ENCODE measurements around the gene SLC24A3.

Gene SLC24A3

GRCh38 chr20:19212469-19212815 is at the start of gene SLC24A3:
TSS of gene SLC24A3 (plus strand) at chr20:19212642.
- H3K9me3 ChIP-seq (ENCODE audit: low read depth, low read length): no peaks in the 10 kb centered on the region
- no peak for DNase-seq (ENCODE audit: low read depth, low spot score)
- no peaks in the 10 kb centered on the region; the same call in 1 of the 2 replicates for H3K36me3 ChIP-seq (ENCODE audit: insufficient read depth, low read length)
- TF ChIP-seq EZH2 (IDR thresholded peaks at IDR 0.05) (no peak), POLR2AphosphoS5 (IDR thresholded peaks at IDR 0.05; ENCODE audit: borderline replicate concordance, low read depth, low read length) (no peak), FOXP2 (optimal IDR thresholded peaks at IDR 0.05; ENCODE audit: control extremely low read depth, extremely low read length, insufficient read depth) (no peak)
- peak within 1 kb of the TSS; percentile 69 for H3K27ac ChIP-seq
- peak within 1 kb of the TSS; percentile 85 for H3K9ac ChIP-seq (ENCODE audit: insufficient read length)
- peak within 1 kb of the TSS; percentile 95 for H3K4me3 ChIP-seq

DNA sequence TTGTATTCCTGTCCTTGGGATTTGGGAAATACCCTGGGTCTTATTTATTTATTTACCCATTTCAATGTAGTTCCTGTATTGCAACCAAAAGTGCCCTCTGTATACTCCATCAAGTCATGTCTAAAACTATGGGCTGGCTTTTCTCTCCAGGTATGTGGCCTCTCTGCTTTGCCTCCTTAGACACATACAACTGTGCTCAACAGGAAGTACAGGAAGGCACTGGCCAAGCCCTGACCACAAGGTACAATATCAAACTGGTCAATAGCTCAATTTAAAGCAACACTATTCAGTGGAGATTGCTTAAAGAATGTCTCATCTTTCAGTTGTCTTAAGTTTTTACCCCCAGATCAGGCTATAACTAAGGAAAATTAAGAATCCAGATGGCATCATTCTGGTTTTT is 42.3 kb upstream of the SLC24A3 start:
- TF ChIP-seq FOXP2 (optimal IDR thresholded peaks at IDR 0.05; ENCODE audit: control extremely low read depth, extremely low read length, insufficient read depth) (no peak), POLR2AphosphoS5 (IDR thresholded peaks at IDR 0.05; ENCODE audit: borderline replicate concordance, low read depth, low read length) (no peak), EZH2 (IDR thresholded peaks at IDR 0.05) (no peak)
- H3K27ac ChIP-seq: no peak overlapping the region

GRCh38 chr20:19172637-19173036 is 39.8 kb upstream of the SLC24A3 start:
- no peak overlapping the region for H3K9ac ChIP-seq (ENCODE audit: insufficient read length)
- DNase-seq (ENCODE audit: low read depth, low spot score): no peak
- no peak overlapping the region for H3K27ac ChIP-seq
- no peak for TF ChIP-seq POLR2AphosphoS5 (IDR thresholded peaks at IDR 0.05; ENCODE audit: borderline replicate concordance, low read depth, low read length)
- no peak for TF ChIP-seq EZH2 (IDR thresholded peaks at IDR 0.05)
- TF ChIP-seq FOXP2 (optimal IDR thresholded peaks at IDR 0.05; ENCODE audit: control extremely low read depth, extremely low read length, insufficient read depth): no peak
- H3K9me3 ChIP-seq (ENCODE audit: low read depth, low read length): no peaks in the 10 kb centered on the region
- no peak overlapping the region for H3K4me3 ChIP-seq
- H3K36me3 ChIP-seq (ENCODE audit: insufficient read depth, low read length): no peaks in the 10 kb centered on the region

More for the DNA sequence above, 42.3 kb upstream of the SLC24A3 start:
- Histone ChIP-seq H3K9me3 (ENCODE audit: low read depth, low read length) (no peaks in the 10 kb centered on the region), H3K36me3 (ENCODE audit: insufficient read depth, low read length) (no peaks in the 10 kb centered on the region), H3K9ac (ENCODE audit: insufficient read length) (no peak overlapping the region), H3K4me3 (no peak overlapping the region)
- DNase-seq (ENCODE audit: low read depth, low spot score): no peak

GRCh38 chr20:19176470-19177052 is 35.9 kb upstream of the SLC24A3 start:
- no peak for TF ChIP-seq POLR2AphosphoS5 (IDR thresholded peaks at IDR 0.05; ENCODE audit: borderline replicate concordance, low read depth, low read length)
- TF ChIP-seq EZH2 (IDR thresholded peaks at IDR 0.05): no peak
- no peak for TF ChIP-seq FOXP2 (optimal IDR thresholded peaks at IDR 0.05; ENCODE audit: control extremely low read depth, extremely low read length, insufficient read depth)
- Histone ChIP-seq H3K9ac (ENCODE audit: insufficient read length) (no peak overlapping the region), H3K4me3 (no peak overlapping the region), H3K9me3 (ENCODE audit: low read depth, low read length) (no peaks in the 10 kb centered on the region), H3K36me3 (ENCODE audit: insufficient read depth, low read length) (no peaks in the 10 kb centered on the region), H3K27ac (no peak overlapping the region)
- DNase-seq (ENCODE audit: low read depth, low spot score): no peak

DNA sequence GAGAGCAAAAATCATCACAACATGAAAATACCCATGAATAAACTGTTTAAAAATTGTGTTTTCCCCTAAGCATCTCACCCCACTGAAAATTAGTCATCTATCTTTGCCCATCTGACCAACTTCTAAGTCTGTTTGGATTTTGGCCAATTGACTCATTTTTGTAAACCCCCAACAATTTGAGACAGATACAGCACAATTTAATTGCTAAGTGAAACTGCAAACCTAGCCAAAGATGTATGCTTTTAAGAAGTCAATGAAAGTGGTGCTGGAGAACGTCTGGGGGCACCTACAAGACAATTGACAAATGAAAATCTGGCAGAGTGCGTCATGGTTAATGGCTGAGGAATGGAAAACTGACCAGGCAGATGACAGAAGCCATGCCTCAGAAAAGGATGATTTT is 30.9 kb upstream of the SLC24A3 start:
- Histone ChIP-seq H3K4me3 (no peak overlapping the region), H3K9ac (ENCODE audit: insufficient read length) (no peak overlapping the region), H3K36me3 (ENCODE audit: insufficient read depth, low read length) (no peaks in the 10 kb centered on the region), H3K27ac (no peak overlapping the region), H3K9me3 (ENCODE audit: low read depth, low read length) (no peaks in the 10 kb centered on the region)
- no peak for DNase-seq (ENCODE audit: low read depth, low spot score)
- no peak for TF ChIP-seq FOXP2 (optimal IDR thresholded peaks at IDR 0.05; ENCODE audit: control extremely low read depth, extremely low read length, insufficient read depth)
- TF ChIP-seq POLR2AphosphoS5 (IDR thresholded peaks at IDR 0.05; ENCODE audit: borderline replicate concordance, low read depth, low read length): no peak
- no peak for TF ChIP-seq EZH2 (IDR thresholded peaks at IDR 0.05)

DNA sequence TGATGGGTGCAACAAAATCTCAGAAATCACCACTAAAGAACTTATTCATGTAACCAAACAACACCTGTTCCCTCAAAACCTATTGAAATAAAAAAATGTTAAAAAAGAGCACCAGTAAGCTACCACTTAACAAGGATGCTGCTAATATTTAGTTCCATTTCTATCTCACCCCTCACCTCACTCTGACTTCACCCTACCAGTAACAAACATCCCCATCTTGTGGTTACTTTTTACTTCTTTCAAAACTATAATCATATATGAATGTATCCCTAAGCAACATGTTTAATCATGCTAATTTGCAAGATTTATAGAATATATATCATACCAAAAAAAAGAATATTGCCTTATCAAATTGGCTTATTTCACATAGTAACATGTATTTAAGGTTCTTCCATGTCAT is 27.4 kb upstream of the SLC24A3 start:
- TF ChIP-seq FOXP2 (optimal IDR thresholded peaks at IDR 0.05; ENCODE audit: control extremely low read depth, extremely low read length, insufficient read depth) (no peak), EZH2 (IDR thresholded peaks at IDR 0.05) (no peak), POLR2AphosphoS5 (IDR thresholded peaks at IDR 0.05; ENCODE audit: borderline replicate concordance, low read depth, low read length) (no peak)
- no peak for DNase-seq (ENCODE audit: low read depth, low spot score)

GRCh38 chr20:19193349-19193748 is 19.1 kb upstream of the SLC24A3 start:
- Histone ChIP-seq H3K36me3 (ENCODE audit: insufficient read depth, low read length) (no peaks in the 10 kb centered on the region), H3K9ac (ENCODE audit: insufficient read length) (no peak overlapping the region), H3K27ac (no peak overlapping the region), H3K4me3 (no peak overlapping the region), H3K9me3 (ENCODE audit: low read depth, low read length) (no peaks in the 10 kb centered on the region)
- no peak for DNase-seq (ENCODE audit: low read depth, low spot score)
- TF ChIP-seq FOXP2 (optimal IDR thresholded peaks at IDR 0.05; ENCODE audit: control extremely low read depth, extremely low read length, insufficient read depth) (no peak), POLR2AphosphoS5 (IDR thresholded peaks at IDR 0.05; ENCODE audit: borderline replicate concordance, low read depth, low read length) (no peak), EZH2 (IDR thresholded peaks at IDR 0.05) (no peak)

More for the DNA sequence above, 27.4 kb upstream of the SLC24A3 start:
- H3K9ac ChIP-seq (ENCODE audit: insufficient read length): no peak overlapping the region
- no peaks in the 10 kb centered on the region for H3K9me3 ChIP-seq (ENCODE audit: low read depth, low read length)
- H3K27ac ChIP-seq: no peak overlapping the region
- no peaks in the 10 kb centered on the region for H3K36me3 ChIP-seq (ENCODE audit: insufficient read depth, low read length)
- no peak overlapping the region for H3K4me3 ChIP-seq

DNA sequence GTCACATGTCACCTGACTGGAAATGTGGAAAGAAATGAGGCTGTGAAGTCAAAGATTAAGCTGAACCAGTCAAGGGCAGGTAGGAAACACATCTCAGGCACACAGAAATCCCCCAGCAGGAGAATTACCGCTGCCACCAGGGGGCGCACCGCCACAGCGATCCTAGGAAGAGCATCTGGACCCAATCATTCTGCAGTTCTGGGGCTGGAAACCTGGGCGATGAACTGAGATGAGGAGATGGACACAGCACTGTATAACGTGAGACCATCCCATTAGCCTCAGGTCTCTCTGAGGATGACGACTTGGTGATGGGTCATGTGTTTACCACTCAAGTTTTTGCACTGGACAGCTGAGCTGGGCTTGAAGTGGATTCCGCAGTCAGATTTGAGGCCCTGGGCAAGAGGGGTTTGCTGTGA is 6.5 kb upstream of the SLC24A3 start:
- Histone ChIP-seq H3K4me3 (no peak overlapping the region), H3K9ac (ENCODE audit: insufficient read length) (no peak overlapping the region)
- no peak for DNase-seq (ENCODE audit: low read depth, low spot score)

GRCh38 chr20:19207541-19207940 is 4.9 kb upstream of the SLC24A3 start:
- H3K27ac ChIP-seq: peak overlapping the region; percentile 59; the same call in 1 of the 2 replicates
- H3K9ac ChIP-seq (ENCODE audit: insufficient read length): no peak overlapping the region
- H3K4me3 ChIP-seq: no peak overlapping the region
- 0 out of 2 replicates have a peak, but pooled peaks cover 3% of the 10 kb centered on the region for H3K9me3 ChIP-seq (ENCODE audit: low read depth, low read length)
- no peak for DNase-seq (ENCODE audit: low read depth, low spot score)
- no peaks in the 10 kb centered on the region for H3K36me3 ChIP-seq (ENCODE audit: insufficient read depth, low read length)
- TF ChIP-seq POLR2AphosphoS5 (IDR thresholded peaks at IDR 0.05; ENCODE audit: borderline replicate concordance, low read depth, low read length): no peak
- no peak for TF ChIP-seq FOXP2 (optimal IDR thresholded peaks at IDR 0.05; ENCODE audit: control extremely low read depth, extremely low read length, insufficient read depth)
- TF ChIP-seq EZH2 (IDR thresholded peaks at IDR 0.05): no peak

More for the DNA sequence above, 6.5 kb upstream of the SLC24A3 start:
- Histone ChIP-seq H3K9me3 (ENCODE audit: low read depth, low read length) (0 out of 2 replicates have a peak, but pooled peaks cover 3% of the 10 kb centered on the region), H3K27ac (no peak overlapping the region), H3K36me3 (ENCODE audit: insufficient read depth, low read length) (no peaks in the 10 kb centered on the region)
- no peak for TF ChIP-seq FOXP2 (optimal IDR thresholded peaks at IDR 0.05; ENCODE audit: control extremely low read depth, extremely low read length, insufficient read depth)
- no peak for TF ChIP-seq EZH2 (IDR thresholded peaks at IDR 0.05)
- no peak for TF ChIP-seq POLR2AphosphoS5 (IDR thresholded peaks at IDR 0.05; ENCODE audit: borderline replicate concordance, low read depth, low read length)
